Dermis blood vessel endothelial cell (primary cell): Measurements from ENCODE around the gene OTOG. TPM values are rescaled to one million over a fixed set of nuclear protein-coding genes. Genes with fewer than 3 reads are reported as not detected.

Source experiments
- DNase-seq: peaks from one replicate; pipeline ENCODE4 v3.0.0; 2010
- total RNA-seq: library from RNA; depleted of rRNA; stranded (reverse); fragments of >200 nt; gene quantifications from 2 replicates; pipeline ENCODE4 v1.2.3, GENCODE V29; 2014

OTOG gene
- total RNA-seq, 1 donor from 2014 or later = not detected

DNA sequence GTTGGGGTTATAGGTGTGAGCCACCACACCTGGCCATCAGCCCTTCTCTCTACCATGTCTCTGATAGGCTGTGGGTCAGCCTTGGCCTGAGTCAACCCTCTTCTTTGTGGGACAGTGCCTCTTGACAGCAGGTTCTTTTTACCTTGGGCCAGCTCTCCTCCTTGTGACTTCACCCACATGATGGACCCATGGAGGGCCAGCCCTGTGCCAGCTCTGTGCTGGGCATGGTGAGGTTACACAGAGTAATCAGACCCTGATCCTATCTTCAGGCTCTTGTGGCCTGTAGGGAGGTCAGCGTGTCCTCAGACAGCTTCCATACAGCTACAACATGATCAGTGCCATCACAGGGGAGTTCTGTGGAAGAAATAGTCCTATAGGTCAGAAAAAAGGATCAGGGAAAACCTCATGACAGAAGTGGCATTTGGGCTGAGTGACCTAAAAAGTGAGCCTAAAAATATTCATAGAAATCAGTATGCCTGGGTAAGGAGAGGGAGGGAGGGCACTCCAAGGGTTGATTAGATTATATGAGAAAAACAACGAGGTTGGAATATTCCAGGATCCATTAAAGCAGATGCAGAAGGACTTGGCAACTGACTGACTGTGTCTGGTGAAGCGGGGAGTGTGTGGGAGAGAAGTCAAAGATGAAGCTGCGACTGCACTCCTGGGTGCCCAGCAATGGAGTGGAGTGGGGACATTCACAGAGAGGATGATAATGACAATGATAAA is 17.1 kb downstream of the OTOG start:
- DNase-seq = no peak

GRCh38 chr11:17564687-17565042 is 17.6 kb downstream of the OTOG start:
- no peak for DNase-seq

- DNase-seq = no peak
Measured at GRCh38 chr11:17568944-17569343, 21.9 kb downstream of the OTOG start.

DNA sequence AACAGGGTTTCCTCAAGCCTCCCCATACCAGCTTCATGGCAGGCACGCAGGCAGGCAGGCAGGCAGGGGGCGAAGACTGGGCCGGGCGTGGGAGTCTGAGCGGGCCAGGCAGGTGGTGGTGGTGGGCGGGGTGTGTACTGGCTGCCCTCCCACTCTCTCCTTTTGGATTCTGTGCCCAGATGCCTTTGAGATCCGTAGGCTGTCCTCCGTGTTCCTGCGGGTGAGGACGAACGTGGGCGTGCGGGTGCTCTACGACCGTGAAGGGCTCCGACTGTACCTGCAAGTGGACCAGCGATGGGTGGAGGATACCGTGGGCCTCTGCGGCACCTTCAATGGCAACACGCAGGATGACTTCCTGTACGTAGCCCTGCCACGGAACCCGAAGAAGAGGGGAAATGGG is 23.0 kb downstream of the OTOG start:
- no peak for DNase-seq

- no peak for DNase-seq
Measured at GRCh38 chr11:17571431-17572358, 24.6 kb downstream of the OTOG start.

GRCh38 chr11:17572359-17572690 is 25.3 kb downstream of the OTOG start:
- DNase-seq = no peak

- DNase-seq = no peak
Measured at GRCh38 chr11:17572791-17573460, 25.9 kb downstream of the OTOG start.

DNA sequence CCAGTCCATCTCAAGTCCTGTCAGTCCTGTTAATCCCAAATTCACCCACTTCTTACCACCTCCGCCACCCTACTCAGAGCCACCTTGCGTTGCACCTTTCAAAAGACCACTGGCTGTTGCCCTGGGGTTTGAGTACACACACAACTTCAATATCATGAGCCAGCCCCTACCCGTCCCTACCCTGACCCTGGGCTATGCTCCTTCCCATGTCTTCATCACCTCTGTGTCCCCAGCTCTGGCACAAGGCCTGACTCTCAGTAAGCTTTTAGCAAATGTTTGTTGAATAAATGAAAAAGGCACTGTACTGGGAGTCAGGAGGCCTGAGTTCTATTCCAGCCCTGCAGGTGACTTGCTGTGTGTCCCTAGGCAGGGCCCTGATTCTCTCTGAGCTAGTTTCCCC is 26.5 kb downstream of the OTOG start:
- no peak for DNase-seq

GRCh38 chr11:17574141-17575091 is 27.4 kb downstream of the OTOG start:
- DNase-seq = no peak

- no peak for DNase-seq
Measured at GRCh38 chr11:17575431-17576425, 28.7 kb downstream of the OTOG start.

DNA sequence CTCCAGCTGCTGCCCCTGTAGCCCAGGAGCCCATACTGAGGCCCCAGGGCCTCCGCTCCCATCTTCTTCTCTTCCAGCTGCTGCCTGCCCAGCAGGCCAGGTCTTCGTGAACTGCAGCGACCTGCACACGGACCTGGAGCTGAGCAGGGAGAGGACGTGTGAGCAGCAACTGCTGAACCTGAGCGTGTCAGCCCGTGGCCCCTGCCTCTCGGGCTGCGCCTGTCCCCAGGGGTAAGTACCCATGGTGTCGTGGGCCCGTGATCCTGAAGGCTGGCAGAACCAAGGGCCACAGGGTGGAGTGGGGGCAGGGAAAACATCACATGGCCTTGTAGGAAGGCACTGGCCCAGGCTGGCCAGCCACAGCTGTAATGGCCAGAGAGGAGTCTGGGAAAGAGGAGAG is 31.2 kb downstream of the OTOG start:
- DNase-seq = no peak

GRCh38 chr11:17578958-17579357 is 31.9 kb downstream of the OTOG start:
- no peak for DNase-seq

DNA sequence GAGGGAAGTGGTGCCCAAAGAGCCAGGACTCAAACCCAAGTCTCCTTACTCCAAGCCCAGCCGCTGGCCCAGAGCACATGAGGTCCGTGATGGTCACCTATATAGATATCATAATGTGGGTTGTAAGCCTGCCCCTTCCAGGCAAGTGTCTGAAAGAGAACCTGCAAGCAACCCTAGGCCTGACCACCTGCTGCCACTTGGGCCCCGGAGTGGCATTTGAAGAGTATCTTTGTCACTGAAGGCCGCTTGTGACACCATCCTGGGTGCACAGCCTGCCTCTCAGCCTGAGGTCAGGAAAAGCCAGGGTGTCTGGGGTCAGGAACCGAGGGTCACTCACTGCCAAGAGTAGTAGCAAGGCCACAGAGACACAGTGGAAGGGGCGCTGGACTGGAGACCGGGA is 32.4 kb downstream of the OTOG start:
- no peak for DNase-seq

DNA sequence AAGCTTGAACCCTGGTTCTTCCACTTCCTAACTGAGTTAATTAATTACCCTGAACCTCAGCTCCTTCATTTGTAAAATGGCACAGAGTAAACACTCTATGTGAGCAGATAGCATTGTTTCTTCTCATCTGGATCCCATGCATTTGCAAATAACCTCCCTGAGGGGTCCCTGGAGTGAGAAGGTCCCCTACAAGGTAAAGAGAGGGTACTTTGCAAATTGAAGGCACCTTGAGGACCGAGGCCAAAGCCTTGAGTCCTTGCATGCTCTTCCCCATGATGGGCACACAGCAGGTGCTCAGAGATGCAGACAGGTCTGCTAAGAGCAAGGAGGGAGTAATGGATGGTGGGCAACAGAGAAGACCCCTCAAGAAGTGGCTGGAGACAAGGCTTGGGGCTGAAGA is 33.2 kb downstream of the OTOG start:
- no peak for DNase-seq

DNA sequence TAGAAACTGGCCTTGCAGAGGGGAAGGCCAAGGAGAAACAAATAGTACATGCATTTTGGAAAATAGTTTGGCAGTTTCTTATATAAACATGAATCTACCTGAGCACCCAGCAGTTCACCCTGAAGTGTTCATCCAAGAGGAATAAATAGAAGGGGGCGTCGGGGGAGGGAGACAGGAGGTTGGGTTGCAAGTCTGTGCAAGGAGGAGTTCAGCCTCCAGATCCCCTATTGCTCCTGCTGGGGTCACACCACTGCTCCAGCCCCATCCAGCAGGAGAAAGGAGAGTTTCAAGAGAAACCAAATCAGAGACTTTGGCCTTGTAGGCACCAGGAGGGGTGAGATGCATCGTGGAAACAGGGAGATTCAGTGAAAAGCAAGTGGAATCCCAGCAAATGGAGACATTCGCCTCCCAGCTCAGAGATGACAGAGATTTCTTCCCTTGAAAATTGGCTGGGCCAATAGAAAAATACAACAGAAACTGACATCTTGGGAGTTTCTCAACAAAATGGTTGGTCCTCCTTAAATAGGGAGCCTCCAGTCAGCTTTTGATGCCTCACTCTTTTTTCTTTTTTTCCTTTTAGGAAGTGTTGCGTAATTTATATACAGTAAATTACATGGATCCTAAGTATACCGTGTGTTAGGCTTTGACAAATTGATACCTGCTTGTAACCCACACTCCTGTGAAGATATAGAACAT is 34.1 kb downstream of the OTOG start:
- DNase-seq = no peak

- no peak for DNase-seq
Measured at GRCh38 chr11:17581732-17582053, 34.6 kb downstream of the OTOG start.

DNA sequence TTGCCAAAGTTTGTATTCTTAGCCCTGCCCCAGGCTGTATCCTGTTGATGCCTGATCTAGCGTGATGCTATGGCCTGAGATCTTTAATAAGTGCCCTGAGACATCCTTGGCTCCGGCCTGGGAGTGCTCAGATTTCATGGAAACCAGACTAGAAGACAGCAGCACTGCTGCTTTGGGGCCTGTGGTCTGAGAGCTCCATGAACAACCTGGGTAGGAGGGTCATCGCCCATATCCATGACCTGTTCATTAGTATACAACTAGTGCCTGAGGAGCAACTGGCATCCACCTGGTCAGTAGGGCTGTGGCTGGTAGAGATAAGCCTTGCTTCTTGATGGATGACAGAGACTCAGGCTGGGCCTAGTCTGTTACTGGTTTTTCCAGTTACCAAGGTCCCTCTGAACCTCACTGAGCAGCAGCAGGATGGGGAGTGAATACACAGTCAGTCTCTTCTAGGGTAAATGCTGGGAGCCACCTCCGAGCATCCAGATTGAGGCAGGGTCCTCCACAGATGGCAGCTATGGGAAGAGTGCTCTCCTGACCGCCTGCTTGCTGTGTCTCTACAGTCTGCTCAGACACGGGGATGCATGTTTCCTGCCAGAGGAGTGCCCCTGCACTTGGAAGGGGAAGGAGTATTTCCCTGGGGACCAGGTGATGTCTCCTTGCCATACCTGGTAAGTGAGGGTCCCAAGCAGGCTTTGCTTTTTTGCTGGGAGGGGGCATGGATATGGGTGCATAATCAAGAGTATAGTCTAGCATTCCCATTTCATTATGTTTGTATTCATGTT is 39.0 kb downstream of the OTOG start:
- DNase-seq = no peak

DNA sequence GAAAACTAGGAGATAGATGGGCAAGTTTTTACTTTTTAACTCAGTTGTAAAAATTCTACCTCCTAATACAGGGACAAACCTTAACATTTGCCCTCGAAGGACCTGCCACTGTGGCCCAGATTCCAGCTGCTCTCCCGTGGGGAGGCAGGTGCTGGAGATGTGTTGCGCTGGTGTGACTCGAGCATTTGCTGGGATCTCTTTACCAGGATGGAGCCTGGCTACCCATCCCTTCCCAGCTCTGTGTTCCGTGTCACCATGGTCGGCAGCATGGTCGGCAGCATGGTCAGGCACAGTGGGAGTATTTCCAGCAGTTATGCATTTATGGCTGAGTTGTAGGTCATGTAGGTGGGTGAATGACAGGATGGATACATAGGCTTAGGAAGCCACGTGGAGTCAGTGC is 41.1 kb downstream of the OTOG start:
- no peak for DNase-seq

GRCh38 chr11:17588721-17589120 is 41.7 kb downstream of the OTOG start:
- no peak for DNase-seq

- no peak for DNase-seq
Measured at GRCh38 chr11:17590463-17590862, 43.4 kb downstream of the OTOG start.
